Measurements from ENCODE around the gene CDK6.

Gene CDK6

GRCh38 chr7:92681633-92682032 lies 154.7 kb downstream of the CDK6 start:
- no peak for DNase-seq (ENCODE audit: low read depth in 2 of 2)

GRCh38 chr7:92680442-92680841 lies 155.9 kb downstream of the CDK6 start:
- DNase-seq (ENCODE audit: low read depth in 2 of 2), result no peak

GRCh38 chr7:92678291-92678920 lies 158.0 kb downstream of the CDK6 start:
- no peak for DNase-seq (ENCODE audit: low read depth in 2 of 2)

- no peak for DNase-seq (ENCODE audit: low read depth in 2 of 2)
Observed at GRCh38 chr7:92674379-92674778, 162.0 kb downstream of the CDK6 start.

- no peak for DNase-seq (ENCODE audit: low read depth in 2 of 2)
Observed at GRCh38 chr7:92671505-92672169, 164.7 kb downstream of the CDK6 start.

GRCh38 chr7:92670204-92670851 lies 166.0 kb downstream of the CDK6 start:
- DNase-seq (ENCODE audit: low read depth in 2 of 2), result no peak

GRCh38 chr7:92669616-92670165 lies 166.7 kb downstream of the CDK6 start:
- DNase-seq (ENCODE audit: low read depth in 2 of 2), result no peak

- DNase-seq (ENCODE audit: low read depth in 2 of 2), result no peak
Observed at GRCh38 chr7:92668564-92668963, 167.8 kb downstream of the CDK6 start.

GRCh38 chr7:92667816-92668535 lies 168.4 kb downstream of the CDK6 start:
- no peak for DNase-seq (ENCODE audit: low read depth in 2 of 2)

- no peak for DNase-seq (ENCODE audit: low read depth in 2 of 2)
Observed at GRCh38 chr7:92665926-92666325, 170.4 kb downstream of the CDK6 start.

- no peak for DNase-seq (ENCODE audit: low read depth in 2 of 2)
Observed at GRCh38 chr7:92661651-92662050, 174.7 kb downstream of the CDK6 start.

GRCh38 chr7:92658671-92659070 lies 177.7 kb downstream of the CDK6 start:
- DNase-seq (ENCODE audit: low read depth in 2 of 2), result no peak

- no peak for DNase-seq (ENCODE audit: low read depth in 2 of 2)
Observed at GRCh38 chr7:92657391-92657790, 179.0 kb downstream of the CDK6 start.

- DNase-seq (ENCODE audit: low read depth in 2 of 2), result no peak
Observed at GRCh38 chr7:92656121-92656520, 180.3 kb downstream of the CDK6 start.

- DNase-seq (ENCODE audit: low read depth in 2 of 2), result no peak
Observed at GRCh38 chr7:92655346-92655884, 181.0 kb downstream of the CDK6 start.

- no peak for DNase-seq (ENCODE audit: low read depth in 2 of 2)
Observed at GRCh38 chr7:92653136-92653535, 183.2 kb downstream of the CDK6 start.

GRCh38 chr7:92652536-92652935 lies 183.8 kb downstream of the CDK6 start:
- no peak for DNase-seq (ENCODE audit: low read depth in 2 of 2)

- DNase-seq (ENCODE audit: low read depth in 2 of 2), result no peak
Observed at GRCh38 chr7:92650391-92650790, 186.0 kb downstream of the CDK6 start.

GRCh38 chr7:92648067-92648466 lies 188.3 kb downstream of the CDK6 start:
- no peak for DNase-seq (ENCODE audit: low read depth in 2 of 2)

GRCh38 chr7:92647652-92648051 lies 188.7 kb downstream of the CDK6 start:
- DNase-seq (ENCODE audit: low read depth in 2 of 2), result no peak

GRCh38 chr7:92647011-92647625 lies 189.3 kb downstream of the CDK6 start:
- DNase-seq (ENCODE audit: low read depth in 2 of 2), result no peak
